Measurements from ENCODE around the gene MMP24.
"Not testable (repeated sequence)": the region's sequence is repeated elsewhere in the genome, so short reads cannot be mapped to it uniquely, and the experiment has no call there.

- TF ChIP-seq POLR2A (IDR thresholded peaks at IDR 0.05; ENCODE audit: low read length); GATA1 (IDR thresholded peaks at IDR 0.05; ENCODE audit: low read depth, low read length): not testable (repeated sequence)
Measured at GRCh38 chr20:35262731-35263531, 36.4 kb downstream of the MMP24 start.
